Parathyroid adenoma (tissue), 2 donors: ENCODE results near the gene FGF6.

Experiments used
- H2AFZ ChIP-seq: fragments of 300-600 bp; sonication (generic); one replicate; pipeline ENCODE4 v1.7.0; 2017; ENCODE audit warnings: antibody characterized with exemption, mild to moderate bottlenecking
- H3K27ac ChIP-seq: fragments of 300-600 bp; sonication (generic); one replicate; pipeline ENCODE4 v1.7.0; 2017
- H3K27me3 ChIP-seq: fragments of 300-600 bp; sonication (generic); one replicate; pipeline ENCODE4 v1.7.0; 2017; ENCODE audit warnings: low read length; ENCODE audit not compliant: control insufficient read depth, insufficient read depth
- H3K36me3 ChIP-seq: fragments of 300-600 bp; sonication (generic); one replicate; pipeline ENCODE4 v1.7.0; 2017; ENCODE audit warnings: low read length; ENCODE audit not compliant: control insufficient read depth, insufficient read depth
- H3K4me1 ChIP-seq: fragments of 300-600 bp; sonication (generic); one replicate; pipeline ENCODE4 v1.7.0; 2017; ENCODE audit warnings: control low read depth
- H3K4me2 ChIP-seq: fragments of 300-600 bp; sonication (generic); one replicate; pipeline ENCODE4 v1.7.0; 2017; ENCODE audit warnings: low read length
- H3K4me3 ChIP-seq: fragments of 300-600 bp; sonication (generic); one replicate; pipeline ENCODE4 v1.7.0; 2017; ENCODE audit warnings: low read depth, low read length
- H3K79me2 ChIP-seq: fragments of 300-600 bp; sonication (generic); one replicate; pipeline ENCODE4 v1.7.0; 2017; ENCODE audit warnings: control low read depth
- H3K9ac ChIP-seq: fragments of 300-600 bp; sonication (generic); one replicate; pipeline ENCODE4 v1.7.0; 2017; ENCODE audit warnings: mild to moderate bottlenecking
- H3K9me3 ChIP-seq: fragments of 300-600 bp; sonication (generic); one replicate; pipeline ENCODE4 v1.7.0; 2017; ENCODE audit warnings: low read length; ENCODE audit not compliant: control insufficient read depth
- CTCF ChIP-seq: fragments of 300-600 bp; sonication (generic); IDR thresholded peaks from one replicate; pipeline ENCODE4 v1.7.0; 2017; ENCODE audit warnings: antibody characterized with exemption, mild to moderate bottlenecking
- donor health status: primary hyperparathyroidism.

Gene FGF6

GRCh38 chr12:4434301-4434700, 11.3 kb downstream of the FGF6 start:
- Histone ChIP-seq H3K27me3 (no peaks in the 10 kb centered on the region), H2AFZ (no peak overlapping the region), H3K79me2 (no peaks in the 10 kb centered on the region), H3K4me1 (no peaks in the 10 kb centered on the region), H3K4me3 (no peak overlapping the region), H3K9ac (no peak overlapping the region), H3K9me3 (no peaks in the 10 kb centered on the region), H3K27ac (no peak overlapping the region), H3K4me2 (no peak overlapping the region), H3K36me3 (no peaks in the 10 kb centered on the region)
- no peak for TF ChIP-seq CTCF

- Histone ChIP-seq H3K36me3 (no peaks in the 10 kb centered on the region), H3K4me2 (no peak overlapping the region), H3K4me3 (no peak overlapping the region), H2AFZ (no peak overlapping the region), H3K4me1 (no peaks in the 10 kb centered on the region), H3K9ac (no peak overlapping the region), H3K79me2 (no peaks in the 10 kb centered on the region), H3K27ac (no peak overlapping the region), H3K27me3 (no peaks in the 10 kb centered on the region), H3K9me3 (no peaks in the 10 kb centered on the region)
- TF ChIP-seq CTCF, result no peak
Observed at GRCh38 chr12:4433745-4434058, 11.9 kb downstream of the FGF6 start.

- no peak for TF ChIP-seq CTCF
- Histone ChIP-seq H2AFZ (no peak overlapping the region), H3K4me2 (no peak overlapping the region), H3K27me3 (no peaks in the 10 kb centered on the region), H3K36me3 (no peaks in the 10 kb centered on the region), H3K4me3 (no peak overlapping the region), H3K9me3 (no peaks in the 10 kb centered on the region), H3K4me1 (no peaks in the 10 kb centered on the region), H3K9ac (no peak overlapping the region), H3K27ac (no peak overlapping the region), H3K79me2 (no peaks in the 10 kb centered on the region)
Observed at GRCh38 chr12:4432878-4433744, 12.5 kb downstream of the FGF6 start.

GRCh38 chr12:4431866-4432265, 13.7 kb downstream of the FGF6 start:
- Histone ChIP-seq H3K27me3 (no peaks in the 10 kb centered on the region), H3K27ac (no peak overlapping the region), H3K4me2 (no peak overlapping the region), H3K4me1 (no peaks in the 10 kb centered on the region), H3K4me3 (no peak overlapping the region), H3K79me2 (no peaks in the 10 kb centered on the region), H3K9ac (no peak overlapping the region), H3K36me3 (no peaks in the 10 kb centered on the region), H2AFZ (no peak overlapping the region), H3K9me3 (no peaks in the 10 kb centered on the region)
- TF ChIP-seq CTCF, result no peak

- no peaks in the 10 kb centered on the region for H3K79me2 ChIP-seq
- no peak overlapping the region for H3K4me2 ChIP-seq
- no peaks in the 10 kb centered on the region for H3K36me3 ChIP-seq
- H3K27ac ChIP-seq, result no peak overlapping the region
- H3K9me3 ChIP-seq, result no peaks in the 10 kb centered on the region
- no peak overlapping the region for H3K9ac ChIP-seq
- no peaks in the 10 kb centered on the region for H3K27me3 ChIP-seq
- H2AFZ ChIP-seq, result no peak overlapping the region
- no peak for TF ChIP-seq CTCF
- no peaks in the 10 kb centered on the region for H3K4me1 ChIP-seq
- H3K4me3 ChIP-seq, result no peak overlapping the region
Observed at GRCh38 chr12:4431436-4431835, 14.2 kb downstream of the FGF6 start.
